ENCODE results near the gene TREM2.

DNA sequence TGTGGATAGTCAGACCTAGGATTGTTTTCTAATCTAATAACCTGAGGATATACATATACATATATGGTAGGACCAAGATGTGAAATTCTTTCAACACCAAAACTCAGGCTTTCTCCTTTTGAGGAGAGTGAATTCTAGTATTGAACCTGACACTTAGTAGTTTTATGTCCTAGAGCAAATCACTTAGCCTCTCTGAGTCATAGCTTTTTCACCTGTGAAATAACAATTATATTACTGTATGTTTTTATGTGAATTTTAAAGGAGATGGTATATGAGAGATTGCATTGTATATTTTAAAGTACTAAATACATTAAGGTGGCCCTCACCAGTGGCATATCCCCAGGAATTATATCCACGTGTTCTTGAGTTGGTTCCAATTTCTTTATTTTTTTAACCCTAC lies 43.4 kb downstream of the TREM2 start:
- TF ChIP-seq CTCF (IDR thresholded peaks at IDR 0.05; ENCODE audit: poor library complexity, severe bottlenecking), result no peak
- TF ChIP-seq EP300 (conservative IDR thresholded peaks at IDR 0.05; ENCODE audit: poor library complexity, severe bottlenecking), result no peak
- TF ChIP-seq RAD21 (conservative IDR thresholded peaks at IDR 0.05), result no peak
- TF ChIP-seq TAF1 (IDR thresholded peaks at IDR 0.05; ENCODE audit: low read depth), result no peak
- no peak for TF ChIP-seq EZH2 (IDR thresholded peaks at IDR 0.05; ENCODE audit: borderline replicate concordance, insufficient read depth, low read length, poor library complexity, severe bottlenecking)
- no peak for TF ChIP-seq POLR2AphosphoS5 (IDR thresholded peaks at IDR 0.05)
- TF ChIP-seq MXI1 (conservative IDR thresholded peaks at IDR 0.05; ENCODE audit: poor library complexity, severe bottlenecking), result no peak
- no peak for TF ChIP-seq REST (IDR thresholded peaks at IDR 0.05; ENCODE audit: borderline replicate concordance)
- no peak for TF ChIP-seq SMC3 (conservative IDR thresholded peaks at IDR 0.05; ENCODE audit: poor library complexity)
